ENCODE measurements around the gene AFAP1. TPM values are rescaled to one million over a fixed set of nuclear protein-coding genes. Genes with fewer than 3 reads are reported as not detected.
A peak's percentile ranks its signal among the peaks of the same experiment; 100 is the strongest.

The AFAP1 gene
- total RNA-seq, 1 experiment from 2014 or later: 23.6 TPM

- TF ChIP-seq PREB (CRISPR knock-in tag; IDR thresholded peaks at IDR 0.05; ENCODE audit: borderline replicate concordance): no peak
- TF ChIP-seq CREM (CRISPR knock-in tag; IDR thresholded peaks at IDR 0.05): no peak
- no peak for TF ChIP-seq HMGA2 (CRISPR knock-in tag; IDR thresholded peaks at IDR 0.05)
- TF ChIP-seq NFE2L1 (CRISPR knock-in tag; IDR thresholded peaks at IDR 0.05): no peak
- no peak for TF ChIP-seq ERG (CRISPR knock-in tag; IDR thresholded peaks at IDR 0.05)
- TF ChIP-seq AR (CRISPR knock-in tag; IDR thresholded peaks at IDR 0.05): no peak
- TF ChIP-seq ATF2 (CRISPR knock-in tag; IDR thresholded peaks at IDR 0.05; ENCODE audit: borderline replicate concordance, low read depth): no peak
- no peak for TF ChIP-seq EMX1 (CRISPR knock-in tag; IDR thresholded peaks at IDR 0.05)
Observed at GRCh38 chr4:7771541-7772507, 167.8 kb downstream of the AFAP1 start (continued).

- Mint-ChIP-seq H3K27ac (peak overlapping the region; percentile 28; the same call in 1 of the 2 replicates), H3K4me1 (peaks cover 17% of the 10 kb centered on the region), H3K4me3 (no peak overlapping the region), H3K36me3 (peaks cover 25% of the 10 kb centered on the region), H3K9me3 (no peaks in the 10 kb centered on the region), H3K27me3 (ENCODE audit: low read depth) (no peaks in the 10 kb centered on the region)
- DNase-seq (ENCODE audit: low spot score) (no peak), ATAC-seq (no peak)
- TF ChIP-seq TEAD1 (CRISPR knock-in tag; IDR thresholded peaks at IDR 0.05) (no peak), MLX (CRISPR knock-in tag; IDR thresholded peaks at IDR 0.05) (no peak), ATF6 (CRISPR knock-in tag; IDR thresholded peaks at IDR 0.05) (no peak), RELA (CRISPR knock-in tag; IDR thresholded peaks at IDR 0.05; ENCODE audit: borderline replicate concordance) (no peak), ZNF423 (CRISPR knock-in tag; IDR thresholded peaks at IDR 0.05) (no peak)
- ChIA-PET POLR2A (no interaction called here), CTCF (interaction anchor here (0.7 to 3.5 kb wide), 7 partner anchors 10 to 217 kb away, joined by 3 to 41 read pairs (median 5); no protein-coding TSS in a partner anchor)
Observed at GRCh38 chr4:7771056-7771455, 168.6 kb downstream of the AFAP1 start.
